ENCODE results near the gene CYBA. TPM values are rescaled to one million over a fixed set of nuclear protein-coding genes. Genes with fewer than 3 reads are reported as not detected.

Gene CYBA
- total RNA-seq, 1 experiment from 2014 or later: not detected

DNA sequence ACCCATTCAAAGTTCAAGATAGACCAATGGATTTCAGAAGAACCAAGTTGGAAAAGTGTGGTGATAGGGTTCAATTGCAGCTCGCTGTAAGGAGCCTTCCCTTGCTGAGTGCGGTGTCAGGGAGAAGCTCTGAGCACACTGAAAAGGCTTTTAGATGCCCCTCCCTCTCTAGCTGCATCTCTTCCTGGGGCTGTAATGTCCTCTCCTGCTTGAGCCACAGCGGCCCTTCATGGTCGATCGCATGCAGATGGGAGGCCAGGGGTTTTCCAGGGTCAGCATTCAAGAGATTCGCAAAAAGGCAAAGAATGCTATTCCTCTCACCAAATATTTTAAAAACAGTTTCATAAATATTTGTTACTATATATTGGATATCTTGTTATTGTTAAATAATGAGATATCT lies 56.9 kb downstream of the CYBA start:
- no peak for DNase-seq (ENCODE audit: low read depth)

DNA sequence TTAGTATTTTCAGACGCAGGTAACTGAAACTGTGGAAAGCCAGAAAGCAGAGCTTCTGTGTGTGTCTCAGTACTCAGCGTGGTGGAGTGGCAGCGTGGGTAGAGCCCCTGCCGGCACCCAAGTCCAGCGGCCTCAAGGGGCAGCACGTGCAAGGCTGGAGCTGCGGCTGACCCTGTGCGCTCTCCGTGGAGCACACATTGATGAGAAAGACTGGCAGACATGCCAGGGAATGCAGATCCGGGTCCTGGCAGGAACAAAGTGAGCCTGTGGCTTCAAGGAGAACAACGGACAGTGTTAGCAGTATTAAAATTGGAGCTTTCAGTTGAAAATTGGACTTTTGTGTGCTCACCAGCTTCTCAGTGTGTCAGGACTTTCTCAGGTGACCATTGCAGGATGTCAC lies 57.4 kb downstream of the CYBA start:
- no peak for DNase-seq (ENCODE audit: low read depth)

Other genes starting within 250 kb of the CYBA start
- gene ZFPM1, start 197.8 kb downstream of the CYBA start, total RNA-seq (2014; rRNA removed; shearing (Covaris generic)): 0.10 and 1.9 TPM in 2 replicates
- 13.3 and 20.4 TPM in 2 replicates for gene ZC3H18, start 80.7 kb downstream of the CYBA start, total RNA-seq (2014; rRNA removed; shearing (Covaris generic))
- not detected in 2 replicates for gene IL17C, start 12.5 kb downstream of the CYBA start, total RNA-seq (2014; rRNA removed; shearing (Covaris generic))
- gene MVD, start 12.0 kb upstream of the CYBA start, total RNA-seq (2014; rRNA removed; shearing (Covaris generic)): 39.9 and 42.4 TPM in 2 replicates
- gene SNAI3, start 35.5 kb upstream of the CYBA start, total RNA-seq (2014; rRNA removed; shearing (Covaris generic)): not detected in 2 replicates
- 18.2 and 26.5 TPM in 2 replicates for gene RNF166, start 55.4 kb upstream of the CYBA start, total RNA-seq (2014; rRNA removed; shearing (Covaris generic))
- 11.1 and 16.2 TPM in 2 replicates for gene CTU2, start 55.5 kb upstream of the CYBA start, total RNA-seq (2014; rRNA removed; shearing (Covaris generic))
- 49.1 and 89.6 TPM in 2 replicates for gene PIEZO1, start 134.2 kb upstream of the CYBA start, total RNA-seq (2014; rRNA removed; shearing (Covaris generic))
- gene CDT1, start 152.7 kb upstream of the CYBA start, total RNA-seq (2014; rRNA removed; shearing (Covaris generic)): 12.8 and 44.4 TPM in 2 replicates
- gene APRT, start 160.9 kb upstream of the CYBA start, total RNA-seq (2014; rRNA removed; shearing (Covaris generic)): 136 and 151 TPM in 2 replicates
- 28.9 and 34.1 TPM in 2 replicates for gene GALNS, start 205.9 kb upstream of the CYBA start, total RNA-seq (2014; rRNA removed; shearing (Covaris generic))
- gene TRAPPC2L, start 206.1 kb upstream of the CYBA start, total RNA-seq (2014; rRNA removed; shearing (Covaris generic)): 36.8 and 48.4 TPM in 2 replicates
- not detected in 2 replicates for gene PABPN1L, start 215.6 kb upstream of the CYBA start, total RNA-seq (2014; rRNA removed; shearing (Covaris generic))

All from M059J (cell line).